HepG2 (cell line): ENCODE measurements around the gene DUSP16. TPM values are rescaled to one million over a fixed set of nuclear protein-coding genes. Genes with fewer than 3 reads are reported as not detected.

Source experiments
- HOXA3 ChIP-seq: sonication (generic); formaldehyde crosslinking; IDR thresholded peaks from 2 replicates; pipeline ENCODE4 v1.5.0; 2020; ENCODE audit warnings: missing genetic modification reagents
- MAFG ChIP-seq: sonication (generic); formaldehyde crosslinking; IDR thresholded peaks from 2 replicates; pipeline ENCODE4 v1.5.1; 2020; ENCODE audit warnings: mild to moderate bottlenecking, missing genetic modification reagents
- MIER3 ChIP-seq: IDR thresholded peaks from 2 replicates; pipeline ENCODE4 v1.6.1; 2016; ENCODE audit warnings: missing compliant biosample characterization, borderline replicate concordance
- NFIB ChIP-seq: sonication (generic); formaldehyde crosslinking; IDR thresholded peaks from 2 replicates; pipeline ENCODE4 v1.9.0; 2021; ENCODE audit warnings: missing genetic modification reagents, mild to moderate bottlenecking, borderline replicate concordance
- PCBP1 ChIP-seq: fragments of 200-400 bp; formaldehyde crosslinking; IDR thresholded peaks from 2 replicates; pipeline ENCODE4 v1.6.1; 2017; ENCODE audit warnings: mild to moderate bottlenecking, low read depth, low read length, borderline replicate concordance
- RFXAP ChIP-seq: sonication (generic); formaldehyde crosslinking; IDR thresholded peaks from 2 replicates; pipeline ENCODE4 v1.4.0; 2020; ENCODE audit warnings: missing genetic modification reagents, borderline replicate concordance
- SMAD3 ChIP-seq: sonication (generic); formaldehyde crosslinking; IDR thresholded peaks from 2 replicates; pipeline ENCODE4 v1.4.0; 2020; ENCODE audit warnings: missing genetic modification reagents
- TAF1 ChIP-seq: sonication (generic); formaldehyde crosslinking; IDR thresholded peaks from 2 replicates; pipeline ENCODE4 v1.4.0; 2020; ENCODE audit warnings: missing genetic modification reagents
- TERF1 ChIP-seq: sonication (generic); formaldehyde crosslinking; IDR thresholded peaks from 2 replicates; pipeline ENCODE4 v1.8.0; 2022; ENCODE audit warnings: mild to moderate bottlenecking, missing genetic modification reagents, moderate library complexity
- ZMYM4 ChIP-seq: sonication (generic); formaldehyde crosslinking; IDR thresholded peaks from 2 replicates; pipeline ENCODE4 v1.8.1; 2023; ENCODE audit warnings: mild to moderate bottlenecking, missing genetic modification reagents
- ZNF142 ChIP-seq: sonication (generic); formaldehyde crosslinking; IDR thresholded peaks from 2 replicates; pipeline ENCODE4 v1.4.0; 2020; ENCODE audit warnings: missing genetic modification reagents
- ZNF44 ChIP-seq: sonication (generic); formaldehyde crosslinking; IDR thresholded peaks from 2 replicates; pipeline ENCODE4 v1.5.1; 2020; ENCODE audit warnings: mild to moderate bottlenecking, missing genetic modification reagents
- ZNF543 ChIP-seq: sonication (generic); formaldehyde crosslinking; IDR thresholded peaks from 2 replicates; pipeline ENCODE4 v1.4.0; 2020; ENCODE audit warnings: mild to moderate bottlenecking, missing genetic modification reagents
- ZNF546 ChIP-seq: sonication (generic); formaldehyde crosslinking; conservative IDR thresholded peaks from 2 replicates; pipeline ENCODE4 v1.8.1; 2023; ENCODE audit warnings: mild to moderate bottlenecking, missing genetic modification reagents
- ZNF724P ChIP-seq: sonication (generic); formaldehyde crosslinking; IDR thresholded peaks from 2 replicates; pipeline ENCODE4 v1.8.0; 2022; ENCODE audit warnings: missing genetic modification reagents, borderline replicate concordance
- polyA plus RNA-seq, 8 experiments: library from polyadenylated mRNA; depleted of rRNA in 3 of 8; stranded (reverse) in 7 of 8; unstranded in 1 of 8; fragments of >200 nt; fragmentation: Illumina TruSeq in 4 of 8; extraction: Trizol in 4 of 8; gene quantifications; 2 replicates each; pipeline versions ENCODE4 v1.2.1 to v1.2.3, GENCODE V29; 2011 to 2016; ENCODE audit warnings: low read depth in 4 of 8, missing spikeins in 1 of 8, mixed read lengths in 1 of 8; ENCODE audit not compliant: insufficient read depth in 1 of 8
- total RNA-seq, 5 experiments: library from RNA; depleted of rRNA; stranded (reverse); fragments of >200 nt; fragmentation: Illumina TruSeq; extraction: Trizol; gene quantifications; 2 replicates each; pipeline ENCODE4 v1.2.3, GENCODE V29; 2016; ENCODE audit warnings: low read depth in 1 of 5
- TF ChIP-seq, protein P1 (sequence below): IDR thresholded peaks from 2 replicates; pipeline ENCODE4 v1.6.1; 2018; ENCODE audit warnings: missing genetic modification reagents, mild to moderate bottlenecking, missing compliant biosample characterization
- TF ChIP-seq, protein P2 (sequence below): sonication (generic); formaldehyde crosslinking; IDR thresholded peaks from 2 replicates; pipeline ENCODE4 v1.4.0; 2020; ENCODE audit warnings: mild to moderate bottlenecking, missing genetic modification reagents

The DUSP16 gene
- total and polyA plus RNA-seq, 2 of the 13 experiments (the other 11 are each of a cell fraction or from before 2014, with no cell fraction given) = 45.7 to 46.6 TPM

DNA sequence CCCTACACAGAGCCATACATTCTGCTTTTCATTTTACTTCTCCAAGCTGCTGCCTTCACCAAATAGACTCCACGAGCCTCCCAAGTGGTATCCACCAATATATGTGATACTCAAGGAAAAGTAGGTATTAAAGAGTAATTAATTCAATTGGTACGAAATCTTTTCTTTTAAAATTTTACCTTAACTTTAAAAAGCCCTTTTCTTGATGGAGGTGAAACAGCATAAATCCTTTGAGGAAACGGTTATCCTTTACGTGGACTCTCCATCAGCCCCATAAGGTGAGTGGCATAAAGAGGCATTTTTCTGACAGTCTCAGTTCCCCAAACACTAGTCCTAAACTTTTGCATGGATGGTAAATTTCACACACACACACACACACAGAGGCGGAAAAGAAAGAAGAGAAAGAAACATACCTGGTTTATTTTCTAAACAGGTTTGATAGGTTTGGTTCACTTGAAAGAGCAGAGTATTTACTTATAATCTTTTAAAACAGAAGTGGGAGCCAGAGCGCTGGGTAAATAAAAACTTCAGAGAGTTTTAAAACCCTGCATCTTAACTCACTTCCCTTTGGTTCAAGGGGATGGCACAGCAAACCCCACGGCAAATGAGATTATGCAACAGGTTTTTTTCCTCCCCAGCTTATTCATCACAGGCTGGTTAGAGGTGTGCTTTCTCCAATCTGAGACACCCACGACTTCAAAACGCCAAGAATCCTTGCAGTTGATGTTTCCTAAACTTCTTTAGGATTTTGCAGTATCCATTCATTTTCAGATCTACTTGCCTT, 1.9 kb downstream of the DUSP16 start (continued):
- TF ChIP-seq ZNF142 (CRISPR knock-in tag) = no peak
- no peak for TF ChIP-seq ZNF546 (CRISPR knock-in tag)
- TF ChIP-seq ZMYM4 (CRISPR knock-in tag) = no peak
- TF ChIP-seq, protein P1, sequence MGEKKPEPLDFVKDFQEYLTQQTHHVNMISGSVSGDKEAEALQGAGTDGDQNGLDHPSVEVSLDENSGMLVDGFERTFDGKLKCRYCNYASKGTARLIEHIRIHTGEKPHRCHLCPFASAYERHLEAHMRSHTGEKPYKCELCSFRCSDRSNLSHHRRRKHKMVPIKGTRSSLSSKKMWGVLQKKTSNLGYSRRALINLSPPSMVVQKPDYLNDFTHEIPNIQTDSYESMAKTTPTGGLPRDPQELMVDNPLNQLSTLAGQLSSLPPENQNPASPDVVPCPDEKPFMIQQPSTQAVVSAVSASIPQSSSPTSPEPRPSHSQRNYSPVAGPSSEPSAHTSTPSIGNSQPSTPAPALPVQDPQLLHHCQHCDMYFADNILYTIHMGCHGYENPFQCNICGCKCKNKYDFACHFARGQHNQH (CRISPR knock-in tag) = peak; percentile 63
- no peak for TF ChIP-seq TERF1 (CRISPR knock-in tag)
- no peak for TF ChIP-seq ZNF543 (CRISPR knock-in tag)
- TF ChIP-seq HOXA3 (CRISPR knock-in tag) = no peak; the same call in 1 of the 2 replicates
- peak; percentile 49; the same call in 1 of the 2 replicates for TF ChIP-seq MIER3 (CRISPR knock-in tag)
- TF ChIP-seq TAF1 (CRISPR knock-in tag) = peak; percentile 61
- TF ChIP-seq ZNF44 (CRISPR knock-in tag) = no peak
- TF ChIP-seq, protein P2, sequence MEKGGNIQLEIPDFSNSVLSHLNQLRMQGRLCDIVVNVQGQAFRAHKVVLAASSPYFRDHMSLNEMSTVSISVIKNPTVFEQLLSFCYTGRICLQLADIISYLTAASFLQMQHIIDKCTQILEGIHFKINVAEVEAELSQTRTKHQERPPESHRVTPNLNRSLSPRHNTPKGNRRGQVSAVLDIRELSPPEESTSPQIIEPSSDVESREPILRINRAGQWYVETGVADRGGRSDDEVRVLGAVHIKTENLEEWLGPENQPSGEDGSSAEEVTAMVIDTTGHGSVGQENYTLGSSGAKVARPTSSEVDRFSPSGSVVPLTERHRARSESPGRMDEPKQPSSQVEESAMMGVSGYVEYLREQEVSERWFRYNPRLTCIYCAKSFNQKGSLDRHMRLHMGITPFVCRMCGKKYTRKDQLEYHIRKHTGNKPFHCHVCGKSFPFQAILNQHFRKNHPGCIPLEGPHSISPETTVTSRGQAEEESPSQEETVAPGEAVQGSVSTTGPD (CRISPR knock-in tag) = no peak
- no peak for TF ChIP-seq MAFG (CRISPR knock-in tag)
- TF ChIP-seq PCBP1 = no peak
- TF ChIP-seq RFXAP (CRISPR knock-in tag) = no peak
- TF ChIP-seq SMAD3 (CRISPR knock-in tag) = 0 out of 2 replicates have a peak, but pooled peaks have one; percentile 12
- TF ChIP-seq NFIB (CRISPR knock-in tag) = no peak
- TF ChIP-seq ZNF724P (CRISPR knock-in tag) = no peak
